ENCODE results near the gene ATOH8. TPM values are rescaled to one million over a fixed set of nuclear protein-coding genes. Genes with fewer than 3 reads are reported as not detected.

Gene ATOH8
- total and polyA plus RNA-seq, 4 experiments from 2014 or later: not detected

- no peak for DNase-seq
- no peak overlapping the region for H3K27ac ChIP-seq (ENCODE audit: low read depth, low read length)
- ChIA-PET CTCF (ENCODE audit: partially characterized antibody) (no interaction called here), POLR2A (ENCODE audit: partially characterized antibody) (no interaction called here)
- peaks cover 1 to 29% of the 10 kb centered on the region in 2 donors for H3K27me3 Mint-ChIP-seq
- no peaks in the 10 kb centered on the region for H3K9me3 Mint-ChIP-seq
- no peaks in the 10 kb centered on the region for H3K4me1 Mint-ChIP-seq
- no peaks in the 10 kb centered on the region for H3K4me1 ChIP-seq (ENCODE audit: insufficient read depth, low read length)
- no peaks in the 10 kb centered on the region for H3K36me3 Mint-ChIP-seq
- H3K36me3 ChIP-seq (ENCODE audit: insufficient read depth, low read length): no peaks in the 10 kb centered on the region
- peaks cover 5% of the 10 kb centered on the region for H3K27me3 ChIP-seq (ENCODE audit: insufficient read depth, low read length)
- no peak overlapping the region for H3K4me3 Mint-ChIP-seq
- no peaks in the 10 kb centered on the region for H3K9me3 ChIP-seq (ENCODE audit: control insufficient read depth in 1 of 2, low read length in 2 of 2)
- intact Hi-C loops (cut with micrococcal nuclease): no loop called here
- peak overlapping the region in 2 of 7 donors; percentile 43 to 52 for H3K27ac Mint-ChIP-seq
- H3K4me3 ChIP-seq (ENCODE audit: low read length in 2 of 2): no peak overlapping the region
These were observed 40.8 kb downstream of the ATOH8 start for GRCh38 chr2:85794491-85795121.

- H3K9me3 ChIP-seq (ENCODE audit: control insufficient read depth in 1 of 2, low read length in 2 of 2): no peaks in the 10 kb centered on the region
- no peaks in the 10 kb centered on the region for H3K4me1 ChIP-seq (ENCODE audit: insufficient read depth, low read length)
- peaks cover 5% of the 10 kb centered on the region for H3K27me3 ChIP-seq (ENCODE audit: insufficient read depth, low read length)
- POLR2A ChIA-PET (ENCODE audit: partially characterized antibody): no interaction called here
- Mint-ChIP-seq H3K9me3 (peaks cover 0 to 5% (median 0%) of the 10 kb centered on the region in 8 donors), H3K36me3 (no peaks in the 10 kb centered on the region), H3K4me1 (no peaks in the 10 kb centered on the region), H3K4me3 (no peak overlapping the region), H3K27me3 (peaks cover 3 to 33% of the 10 kb centered on the region in 2 donors), H3K27ac (no peak overlapping the region)
- no peak overlapping the region for H3K4me3 ChIP-seq (ENCODE audit: low read length in 2 of 2)
- H3K27ac ChIP-seq (ENCODE audit: low read depth, low read length): no peak overlapping the region
- DNase-seq: no peak
- CTCF ChIA-PET (ENCODE audit: partially characterized antibody): no interaction called here
- H3K36me3 ChIP-seq (ENCODE audit: insufficient read depth, low read length): no peaks in the 10 kb centered on the region
- intact Hi-C loops (cut with micrococcal nuclease): no loop called here
These were observed 41.7 kb downstream of the ATOH8 start for GRCh38 chr2:85795331-85796045.

DNA sequence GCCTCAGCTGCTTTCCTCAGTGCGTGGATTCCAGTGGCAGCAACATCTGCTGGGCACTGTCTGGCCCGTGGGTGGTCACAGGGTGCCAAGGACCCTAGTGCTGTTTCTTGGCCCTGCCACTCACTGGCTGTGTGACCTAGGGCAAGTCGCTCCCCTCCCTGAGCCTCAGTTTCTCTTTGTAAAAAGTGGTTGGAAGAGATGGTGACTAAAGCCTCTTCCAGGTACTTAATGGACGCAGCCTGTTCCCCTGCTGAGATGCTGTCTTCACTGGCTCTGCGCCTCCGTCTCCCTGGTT is 42.2 kb downstream of the ATOH8 start:
- Histone ChIP-seq H3K9me3 (ENCODE audit: control insufficient read depth in 1 of 2, low read length in 2 of 2) (no peaks in the 10 kb centered on the region), H3K4me3 (ENCODE audit: low read length in 2 of 2) (no peak overlapping the region), H3K36me3 (ENCODE audit: insufficient read depth, low read length) (no peaks in the 10 kb centered on the region), H3K4me1 (ENCODE audit: insufficient read depth, low read length) (no peaks in the 10 kb centered on the region), H3K27ac (ENCODE audit: low read depth, low read length) (no peak overlapping the region), H3K27me3 (ENCODE audit: insufficient read depth, low read length) (peaks cover 5% of the 10 kb centered on the region)
- Mint-ChIP-seq H3K9me3 (peaks cover 0 to 10% (median 2%) of the 10 kb centered on the region in 8 donors), H3K36me3 (no peaks in the 10 kb centered on the region), H3K4me1 (no peaks in the 10 kb centered on the region), H3K27ac (peak overlapping the region in 1 of 7 donors; percentile 75), H3K4me3 (no peak overlapping the region), H3K27me3 (peaks cover 3 to 33% of the 10 kb centered on the region in 2 donors)
- CTCF ChIA-PET (ENCODE audit: partially characterized antibody): no interaction called here
- intact Hi-C loops (cut with micrococcal nuclease): no loop called here
- POLR2A ChIA-PET (ENCODE audit: partially characterized antibody): no interaction called here
- no peak for DNase-seq

DNA sequence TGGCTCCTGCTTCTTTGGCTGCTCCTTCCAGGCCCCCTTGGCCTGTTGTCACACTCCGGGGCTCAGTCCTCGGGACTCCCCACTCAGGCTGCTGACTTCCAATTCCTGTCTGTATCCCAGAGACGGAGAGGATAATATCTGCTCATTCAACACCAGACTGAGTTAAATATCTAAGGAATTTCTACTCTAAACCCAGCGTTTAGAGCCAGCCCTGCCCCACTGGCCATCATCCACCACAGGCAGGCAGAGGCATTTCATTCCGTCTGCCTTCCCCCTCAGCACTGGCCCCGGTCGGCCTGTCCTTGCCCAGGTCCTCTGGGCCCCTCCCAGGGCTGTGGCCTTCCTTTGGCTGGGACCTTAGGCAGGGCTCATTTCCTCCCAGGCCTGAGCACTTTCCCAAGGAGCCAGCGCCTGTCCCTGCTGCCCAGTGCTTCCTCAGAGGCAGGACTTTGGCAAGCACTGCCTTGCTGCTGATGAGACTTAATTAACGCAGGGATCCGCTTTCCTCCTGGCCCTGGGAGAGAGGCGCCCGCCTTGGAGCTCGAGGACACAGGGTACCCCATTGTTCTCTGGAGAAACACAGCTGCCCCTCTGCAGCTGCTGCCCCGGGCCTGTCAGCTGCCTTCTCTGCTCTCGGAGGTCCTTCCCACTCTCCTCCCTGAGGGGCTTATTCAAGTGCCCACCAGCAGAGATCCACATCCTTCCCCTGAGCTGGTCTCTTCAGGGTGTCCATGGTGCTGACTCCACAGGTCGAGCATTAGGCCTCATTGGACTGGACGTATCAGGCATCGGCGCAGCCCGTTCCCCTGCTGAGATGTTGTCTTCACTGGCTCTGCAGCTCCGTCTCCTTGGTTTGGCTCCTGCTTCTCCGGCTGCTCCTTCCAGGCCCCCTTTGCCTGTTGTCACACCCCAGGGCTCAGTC is 42.8 kb downstream of the ATOH8 start:
- ChIA-PET POLR2A (ENCODE audit: partially characterized antibody) (no interaction called here), CTCF (ENCODE audit: partially characterized antibody) (no interaction called here)
- peaks cover 0 to 16% (median 5%) of the 10 kb centered on the region in 8 donors for H3K9me3 Mint-ChIP-seq
- peak overlapping the region in 1 of 7 donors; percentile 75 for H3K27ac Mint-ChIP-seq
- no peak overlapping the region for H3K4me3 ChIP-seq (ENCODE audit: low read length in 2 of 2)
- H3K27me3 ChIP-seq (ENCODE audit: insufficient read depth, low read length): peaks cover 5% of the 10 kb centered on the region
- H3K36me3 ChIP-seq (ENCODE audit: insufficient read depth, low read length): no peaks in the 10 kb centered on the region
- intact Hi-C loops (cut with micrococcal nuclease): no loop called here
- no peak overlapping the region for H3K27ac ChIP-seq (ENCODE audit: low read depth, low read length)
- no peaks in the 10 kb centered on the region for H3K9me3 ChIP-seq (ENCODE audit: control insufficient read depth in 1 of 2, low read length in 2 of 2)
- no peaks in the 10 kb centered on the region for H3K4me1 Mint-ChIP-seq
- H3K4me3 Mint-ChIP-seq: no peak overlapping the region
- DNase-seq: no peak
- H3K36me3 Mint-ChIP-seq: no peaks in the 10 kb centered on the region
- H3K27me3 Mint-ChIP-seq: peaks cover 3 to 28% of the 10 kb centered on the region in 2 donors
- H3K4me1 ChIP-seq (ENCODE audit: insufficient read depth, low read length): no peaks in the 10 kb centered on the region

DNA sequence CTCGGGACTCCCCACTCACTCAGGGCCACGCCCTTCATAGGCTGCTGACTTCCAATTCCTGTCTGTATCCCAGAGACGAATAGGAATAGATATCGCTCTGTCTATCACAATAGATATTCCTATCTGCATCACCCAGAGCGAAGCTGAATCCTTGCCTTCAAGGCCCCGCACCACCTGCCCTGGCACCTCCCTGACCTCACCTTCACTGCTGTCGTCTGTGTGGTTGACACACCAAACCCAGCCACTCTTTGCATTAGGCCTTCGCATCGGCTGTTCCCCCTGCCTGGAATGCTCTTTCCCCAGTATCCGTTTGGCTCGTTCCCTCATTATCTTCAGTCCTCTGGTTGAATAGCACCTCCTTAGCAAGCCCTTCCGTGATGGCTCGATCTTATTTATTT is 43.5 kb downstream of the ATOH8 start:
- peaks cover 0 to 18% (median 5%) of the 10 kb centered on the region in 8 donors for H3K9me3 Mint-ChIP-seq
- POLR2A ChIA-PET (ENCODE audit: partially characterized antibody): no interaction called here
- CTCF ChIA-PET (ENCODE audit: partially characterized antibody): no interaction called here

DNA sequence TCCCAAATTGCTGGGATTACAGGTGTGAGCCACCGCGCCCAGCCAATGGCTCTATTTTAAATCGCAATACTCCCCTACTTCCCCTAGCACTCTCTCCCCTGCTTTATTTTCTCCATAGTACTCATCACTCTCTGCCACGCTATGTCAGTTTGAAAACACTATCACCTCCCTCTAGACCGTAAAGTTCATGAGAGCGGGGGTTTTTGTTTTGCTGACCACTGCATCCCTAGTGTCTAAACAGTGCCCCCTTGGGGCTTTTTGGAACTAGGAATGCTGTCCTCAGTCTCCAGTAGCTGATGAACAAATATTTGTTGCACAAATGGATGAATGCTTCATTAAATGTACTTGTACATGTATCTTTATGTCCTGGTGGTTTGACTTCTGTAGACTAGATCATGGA is 44.1 kb downstream of the ATOH8 start:
- Mint-ChIP-seq H3K36me3 (no peaks in the 10 kb centered on the region), H3K27me3 (peaks cover 8 to 19% of the 10 kb centered on the region in 2 donors), H3K27ac (no peak overlapping the region), H3K4me1 (no peaks in the 10 kb centered on the region), H3K4me3 (no peak overlapping the region), H3K9me3 (peaks cover 0 to 18% (median 5%) of the 10 kb centered on the region in 8 donors)
- no peak overlapping the region for H3K27ac ChIP-seq (ENCODE audit: low read depth, low read length)
- H3K9me3 ChIP-seq (ENCODE audit: control insufficient read depth in 1 of 2, low read length in 2 of 2): no peaks in the 10 kb centered on the region
- no peak for DNase-seq
- H3K4me3 ChIP-seq (ENCODE audit: low read length in 2 of 2): no peak overlapping the region
- intact Hi-C loops (cut with micrococcal nuclease): no loop called here
- POLR2A ChIA-PET (ENCODE audit: partially characterized antibody): no interaction called here
- H3K27me3 ChIP-seq (ENCODE audit: insufficient read depth, low read length): peaks cover 5% of the 10 kb centered on the region
- CTCF ChIA-PET (ENCODE audit: partially characterized antibody): no interaction called here
- no peaks in the 10 kb centered on the region for H3K36me3 ChIP-seq (ENCODE audit: insufficient read depth, low read length)
- no peaks in the 10 kb centered on the region for H3K4me1 ChIP-seq (ENCODE audit: insufficient read depth, low read length)

More for the DNA sequence above, 43.5 kb downstream of the ATOH8 start:
- no peak overlapping the region for H3K4me3 ChIP-seq (ENCODE audit: low read length in 2 of 2)
- Mint-ChIP-seq H3K36me3 (no peaks in the 10 kb centered on the region), H3K4me3 (no peak overlapping the region), H3K27me3 (peaks cover 7 to 24% of the 10 kb centered on the region in 2 donors), H3K4me1 (no peaks in the 10 kb centered on the region), H3K27ac (no peak overlapping the region)
- DNase-seq: no peak
- no peaks in the 10 kb centered on the region for H3K9me3 ChIP-seq (ENCODE audit: control insufficient read depth in 1 of 2, low read length in 2 of 2)
- no peaks in the 10 kb centered on the region for H3K4me1 ChIP-seq (ENCODE audit: insufficient read depth, low read length)
- peaks cover 5% of the 10 kb centered on the region for H3K27me3 ChIP-seq (ENCODE audit: insufficient read depth, low read length)
- H3K27ac ChIP-seq (ENCODE audit: low read depth, low read length): no peak overlapping the region
- intact Hi-C loops (cut with micrococcal nuclease): no loop called here
- H3K36me3 ChIP-seq (ENCODE audit: insufficient read depth, low read length): no peaks in the 10 kb centered on the region

DNA sequence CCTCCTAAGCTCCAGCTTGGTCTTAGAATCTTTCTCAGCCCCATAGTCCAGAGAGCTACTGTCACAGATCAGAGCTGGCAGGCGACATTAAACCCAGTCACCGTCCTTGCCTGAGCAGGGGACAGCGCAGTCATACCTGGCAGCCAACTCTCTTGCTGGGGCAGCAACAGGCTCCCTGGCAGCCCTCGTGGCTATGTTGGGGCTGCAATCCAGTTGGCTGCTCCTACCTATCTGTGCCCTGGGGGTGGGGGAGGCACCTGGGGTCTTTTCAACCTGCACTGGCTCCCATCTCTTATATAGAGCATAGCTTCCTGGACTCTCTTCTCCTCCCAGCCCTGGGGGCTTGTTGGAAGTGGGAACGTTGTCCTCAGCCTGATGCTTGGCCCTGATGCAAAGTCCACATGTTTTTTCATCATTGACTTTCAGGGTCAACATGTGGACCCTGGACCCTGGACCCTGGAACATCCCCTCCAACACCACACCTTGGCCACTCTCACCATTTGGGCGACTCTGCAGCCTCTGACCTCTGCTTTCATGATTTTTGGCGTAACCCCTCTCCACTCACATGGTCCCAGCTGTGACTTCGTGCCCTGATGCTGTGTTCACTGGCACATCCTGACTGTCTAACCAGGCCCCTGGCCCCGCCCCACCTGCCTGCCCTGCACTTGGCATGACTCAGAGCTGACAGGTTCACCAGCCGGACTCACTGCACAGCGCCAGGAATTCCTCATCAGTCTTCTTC is 45.6 kb downstream of the ATOH8 start:
- CTCF ChIA-PET (ENCODE audit: partially characterized antibody): no interaction called here
- intact Hi-C loops (cut with micrococcal nuclease): no loop called here
- no peak overlapping the region for H3K4me3 Mint-ChIP-seq
- H3K27me3 ChIP-seq (ENCODE audit: insufficient read depth, low read length): peaks cover 5% of the 10 kb centered on the region
- peaks cover 9 to 19% of the 10 kb centered on the region in 2 donors for H3K27me3 Mint-ChIP-seq
- H3K27ac ChIP-seq (ENCODE audit: low read depth, low read length): no peak overlapping the region
- peaks cover 2 to 7% (median 5%) of the 10 kb centered on the region in 4 donors for H3K4me1 Mint-ChIP-seq
- no peak overlapping the region for H3K27ac Mint-ChIP-seq
- no peaks in the 10 kb centered on the region for H3K36me3 ChIP-seq (ENCODE audit: insufficient read depth, low read length)
- no peak overlapping the region for H3K4me3 ChIP-seq (ENCODE audit: low read length in 2 of 2)
- H3K9me3 ChIP-seq (ENCODE audit: control insufficient read depth in 1 of 2, low read length in 2 of 2): no peaks in the 10 kb centered on the region
- peaks cover 0 to 18% (median 5%) of the 10 kb centered on the region in 8 donors for H3K9me3 Mint-ChIP-seq
- DNase-seq: no peak
- H3K4me1 ChIP-seq (ENCODE audit: insufficient read depth, low read length): peaks cover 5% of the 10 kb centered on the region
- POLR2A ChIA-PET (ENCODE audit: partially characterized antibody): no interaction called here
- no peaks in the 10 kb centered on the region for H3K36me3 Mint-ChIP-seq
